ENCODE measurements around the gene LCE3A. TPM values are rescaled to one million over a fixed set of nuclear protein-coding genes. Genes with fewer than 3 reads are reported as not detected.
"Not testable (repeated sequence)": the region's sequence is repeated elsewhere in the genome, so short reads cannot be mapped to it uniquely, and the experiment has no call there.

LCE3A gene
- polyA plus RNA-seq, 2 of the 4 experiments (the other 2 are of a cell fraction): not detected

DNA sequence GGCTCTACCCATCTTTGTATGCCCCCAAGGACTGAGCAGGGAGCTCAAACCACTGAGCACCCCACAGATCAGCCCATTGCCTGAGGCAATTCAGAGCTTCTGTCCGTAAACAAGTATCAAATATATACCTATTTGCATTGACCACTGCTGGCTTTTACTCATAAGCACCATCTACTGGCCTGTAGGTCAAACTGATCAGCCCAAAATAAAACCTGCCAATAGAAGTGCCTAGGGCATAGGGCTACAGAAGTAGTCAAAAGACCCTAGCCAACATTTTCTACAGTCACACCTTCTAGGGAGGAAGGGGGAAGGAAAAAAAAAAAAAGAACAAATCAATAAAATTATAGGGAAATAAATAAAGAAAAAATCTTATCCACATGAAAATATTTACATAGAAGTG lies 37.3 kb downstream of the LCE3A start:
- Histone ChIP-seq H3K4me2 (no peak overlapping the region), H3K4me1 (no peaks in the 10 kb centered on the region), H3K9me3 (no peaks in the 10 kb centered on the region), H3K27ac (no peak overlapping the region), H3K4me3 (no peak overlapping the region)
- no peak for DNase-seq (ENCODE audit: low read depth in 1 of 2, low spot score in 1 of 2)
- no peak for FAIRE-seq
- WGBS (ENCODE audit: missing lambda C conversion rate): no CpG with 5 or more reads among the region's 1 CpG
- CTCF ChIA-PET: no interaction called here
- no peak for ATAC-seq
- POLR2A ChIA-PET: no interaction called here
- TF ChIP-seq GATA3 (IDR thresholded peaks at IDR 0.05; ENCODE audit: borderline replicate concordance) (no peak), ZSCAN20 (CRISPR knock-in tag; IDR thresholded peaks at IDR 0.05) (no peak), RNF2 (IDR thresholded peaks at IDR 0.05; ENCODE audit: borderline replicate concordance, low read depth) (no peak), CHD2 (IDR thresholded peaks at IDR 0.05; ENCODE audit: low read length, partially characterized antibody) (no peak), NR3C1 (IDR thresholded peaks at IDR 0.05) (no peak), CBX8 (IDR thresholded peaks at IDR 0.05) (no peak), SMC3 (IDR thresholded peaks at IDR 0.05) (no peak), HOXB5 (CRISPR knock-in tag; IDR thresholded peaks at IDR 0.05) (no peak), SREBF2 (IDR thresholded peaks at IDR 0.05) (no peak), POLR2AphosphoS2 (conservative IDR thresholded peaks at IDR 0.05; ENCODE audit: low read length) (no peak), CBX2 (IDR thresholded peaks at IDR 0.05; ENCODE audit: borderline replicate concordance, low read depth) (no peak), MAZ (IDR thresholded peaks at IDR 0.05; ENCODE audit: borderline replicate concordance, low read depth, low read length) (no peak)
- TF ChIP-seq, protein P1, sequence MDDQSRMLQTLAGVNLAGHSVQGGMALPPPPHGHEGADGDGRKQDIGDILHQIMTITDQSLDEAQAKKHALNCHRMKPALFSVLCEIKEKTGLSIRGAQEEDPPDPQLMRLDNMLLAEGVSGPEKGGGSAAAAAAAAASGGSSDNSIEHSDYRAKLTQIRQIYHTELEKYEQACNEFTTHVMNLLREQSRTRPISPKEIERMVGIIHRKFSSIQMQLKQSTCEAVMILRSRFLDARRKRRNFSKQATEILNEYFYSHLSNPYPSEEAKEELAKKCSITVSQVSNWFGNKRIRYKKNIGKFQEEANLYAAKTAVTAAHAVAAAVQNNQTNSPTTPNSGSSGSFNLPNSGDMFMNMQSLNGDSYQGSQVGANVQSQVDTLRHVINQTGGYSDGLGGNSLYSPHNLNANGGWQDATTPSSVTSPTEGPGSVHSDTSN (IDR thresholded peaks at IDR 0.05): no peak

DNA sequence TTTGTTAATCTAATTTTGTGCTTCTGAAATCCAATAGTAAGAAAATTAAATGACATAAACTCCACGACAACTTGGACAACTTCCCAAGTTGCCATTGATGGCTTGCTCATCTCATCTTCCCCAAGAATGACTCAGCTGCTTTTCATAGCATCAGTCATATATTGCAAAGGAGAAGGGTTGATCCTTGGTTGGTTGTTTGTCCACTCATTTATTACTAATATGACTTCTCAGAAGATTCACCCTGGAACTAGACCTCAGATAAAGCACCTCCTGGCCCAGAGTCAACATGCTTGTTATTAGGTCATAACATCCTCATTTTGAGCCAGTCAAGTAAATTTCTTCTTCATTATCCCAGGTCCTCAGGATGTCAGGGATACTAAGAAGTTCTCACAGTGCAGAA lies 40.3 kb downstream of the LCE3A start:
- DNase-seq (ENCODE audit: low read depth in 1 of 2, low spot score in 1 of 2): peak in 1 of 2 experiments; percentile 55
- POLR2A ChIA-PET: no interaction called here
- CTCF ChIA-PET: no interaction called here
- peaks cover 4% of the 10 kb centered on the region; the same call in 1 of the 3 replicates for H3K4me1 ChIP-seq
- H3K27ac ChIP-seq: no peak overlapping the region
- H3K9me3 ChIP-seq: no peaks in the 10 kb centered on the region
- H3K4me2 ChIP-seq: 0 out of 3 replicates have a peak overlapping the region, but pooled peaks have one; percentile 4
- peak; percentile 45 to 70; a peak in 3 of 6 replicates for ATAC-seq
- 13% methylated on average over 1 of the region's 1 CpG for WGBS (ENCODE audit: missing lambda C conversion rate)
- no peak for FAIRE-seq
- H3K4me3 ChIP-seq: no peak overlapping the region
- no peak for TF ChIP-seq KDM1A (IDR thresholded peaks at IDR 0.05; ENCODE audit: low read depth)
- TF ChIP-seq, protein P2, sequence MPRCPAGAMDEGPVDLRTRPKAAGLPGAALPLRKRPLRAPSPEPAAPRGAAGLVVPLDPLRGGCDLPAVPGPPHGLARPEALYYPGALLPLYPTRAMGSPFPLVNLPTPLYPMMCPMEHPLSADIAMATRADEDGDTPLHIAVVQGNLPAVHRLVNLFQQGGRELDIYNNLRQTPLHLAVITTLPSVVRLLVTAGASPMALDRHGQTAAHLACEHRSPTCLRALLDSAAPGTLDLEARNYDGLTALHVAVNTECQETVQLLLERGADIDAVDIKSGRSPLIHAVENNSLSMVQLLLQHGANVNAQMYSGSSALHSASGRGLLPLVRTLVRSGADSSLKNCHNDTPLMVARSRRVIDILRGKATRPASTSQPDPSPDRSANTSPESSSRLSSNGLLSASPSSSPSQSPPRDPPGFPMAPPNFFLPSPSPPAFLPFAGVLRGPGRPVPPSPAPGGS (IDR thresholded peaks at IDR 0.05): no peak
- TF ChIP-seq CBX8 (IDR thresholded peaks at IDR 0.05): no peak
- no peak for TF ChIP-seq RCOR1 (IDR thresholded peaks at IDR 0.05; ENCODE audit: low read depth, low read length)
- TF ChIP-seq GATA3 (IDR thresholded peaks at IDR 0.05; ENCODE audit: borderline replicate concordance): no peak
- no peak for TF ChIP-seq NPAS2 (CRISPR knock-in tag; IDR thresholded peaks at IDR 0.05; ENCODE audit: borderline replicate concordance)
- TF ChIP-seq FOSL2 (IDR thresholded peaks at IDR 0.05): no peak
- peak; percentile 24; the same call in 1 of the 2 replicates for TF ChIP-seq FOSL2 (CRISPR knock-in tag; IDR thresholded peaks at IDR 0.05)
- peak; percentile 83 for TF ChIP-seq MAFK (IDR thresholded peaks at IDR 0.05; ENCODE audit: partially characterized antibody)
- TF ChIP-seq HOXA7 (CRISPR knock-in tag; IDR thresholded peaks at IDR 0.05): no peak
- peak; percentile 66; the same call in 1 of the 2 replicates for TF ChIP-seq NFE2L2 (conservative IDR thresholded peaks at IDR 0.05; ENCODE audit: low read length)
- TF ChIP-seq TFCP2L1 (CRISPR knock-in tag; IDR thresholded peaks at IDR 0.05): no peak

DNA sequence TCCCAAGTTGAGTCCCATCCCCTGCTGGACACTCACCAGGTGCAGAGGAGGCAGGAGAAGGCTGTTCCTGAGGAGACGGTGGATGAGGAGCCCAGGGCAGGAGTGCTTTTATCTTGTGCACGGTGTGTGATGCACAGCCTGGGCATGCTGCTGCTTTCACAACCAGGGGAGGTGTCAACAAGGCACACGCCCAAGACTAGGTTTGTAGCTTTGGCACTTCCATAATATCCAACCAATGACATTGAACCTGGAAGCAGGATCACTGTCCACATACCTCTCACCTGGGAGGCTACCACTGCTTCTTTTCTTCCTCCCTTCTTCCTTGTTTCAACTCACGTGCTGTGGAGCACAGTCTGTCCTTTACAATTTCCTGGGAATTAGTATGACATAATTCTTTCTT lies 42.5 kb downstream of the LCE3A start, which contains the start of gene LCE3D:
LCE3D (minus strand) TSS at position 84 of the 400 bp plus-strand sequence. CDS start 580 bp downstream, outside the sequence.
- ATAC-seq: no peak; a peak in 1 of 6 replicates
- Histone ChIP-seq H3K4me3 (no peak within 1 kb of the TSS), H3K4me2 (no peak within 1 kb of the TSS), H3K4me1 (peaks cover 4% of the 10 kb centered on the region; the same call in 1 of the 3 replicates), H3K9me3 (no peaks in the 10 kb centered on the region), H3K27ac (no peak within 1 kb of the TSS; a peak in 1 of 6 replicates)
- DNase-seq (ENCODE audit: low read depth in 1 of 2, low spot score in 1 of 2): no peak
- ChIA-PET POLR2A (no interaction called here), CTCF (interaction anchor here (0.6 to 0.9 kb wide), 3 partner anchors 9 to 79 kb away, joined by 3 to 4 read pairs (median 3); partner anchors contain the start of gene LCE3A)
- 17% methylated on average over 4 of the region's 4 CpGs for WGBS (ENCODE audit: missing lambda C conversion rate)
- TF ChIP-seq, protein P2 (IDR thresholded peaks at IDR 0.05): no peak
- TF ChIP-seq CHD2 (IDR thresholded peaks at IDR 0.05; ENCODE audit: low read length, partially characterized antibody) (no peak), PHF8 (IDR thresholded peaks at IDR 0.05; ENCODE audit: borderline replicate concordance, low read depth) (no peak), RAD21 (conservative IDR thresholded peaks at IDR 0.05 in 1 of 2, IDR thresholded peaks at IDR 0.05 in 1 of 2) (no peak), ZNF302 (CRISPR knock-in tag; IDR thresholded peaks at IDR 0.05) (no peak), RNF2 (IDR thresholded peaks at IDR 0.05; ENCODE audit: borderline replicate concordance, low read depth) (no peak)
- FAIRE-seq: no peak

DNA sequence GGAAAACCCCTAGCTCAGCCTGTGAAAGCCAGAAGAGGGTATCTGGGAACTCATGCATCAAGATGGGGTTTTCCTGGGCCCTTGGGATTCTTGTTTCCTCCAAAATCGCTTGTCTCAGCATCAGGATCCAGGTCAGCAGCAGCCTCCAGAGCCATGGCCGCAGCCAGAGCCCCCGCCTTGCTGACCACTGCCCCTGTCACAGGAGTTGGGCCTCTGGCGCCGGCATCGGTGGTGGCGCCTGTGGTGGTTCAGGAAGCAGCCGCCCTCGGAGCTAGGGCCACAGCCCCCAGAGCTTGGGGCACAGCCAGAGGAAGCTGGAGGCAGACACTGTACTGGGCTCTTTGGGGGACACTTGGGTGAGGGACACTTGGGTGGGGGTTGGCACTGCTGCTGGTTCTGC lies 43.4 kb downstream of the LCE3A start:
- POLR2A ChIA-PET; FAIRE-seq; H3K4me3 ChIP-seq; H3K4me1 ChIP-seq; DNase-seq (ENCODE audit: low read depth in 1 of 2, low spot score in 1 of 2); ATAC-seq; H3K4me2 ChIP-seq; H3K9me3 ChIP-seq; H3K27ac ChIP-seq: not testable (repeated sequence)
- CTCF ChIA-PET: interaction anchor here (0.6 to 0.9 kb wide), 5 partner anchors 9 to 61 kb away, joined by 3 read pairs; partner anchors contain the start of gene LCE3A
- 70% methylated on average over 5 of the region's 9 CpGs for WGBS (ENCODE audit: missing lambda C conversion rate)
